Common myeloid progenitor, CD34-positive (primary cell): ENCODE results near the gene OR4Q3. TPM values are rescaled to one million over a fixed set of nuclear protein-coding genes. Genes with fewer than 3 reads are reported as not detected.
"Not testable (repeated sequence)": the region's sequence is repeated elsewhere in the genome, so short reads cannot be mapped to it uniquely, and the experiment has no call there.

Experiments
- CTCF ChIA-PET: fragments of 350-600 bp; sonication (Branson Sonifier 250); formaldehyde crosslinking; loops from one replicate; lab custom pipeline; 2021; ENCODE audit warnings: antibody characterized with exemption; lab: Charles Lee
- POLR2A ChIA-PET: fragments of 350-600 bp; sonication (Branson Sonifier 250); formaldehyde crosslinking; loops from one replicate; lab custom pipeline; 2021; ENCODE audit warnings: antibody characterized with exemption; lab: Charles Lee
- DNase-seq, 3 donors: peaks; one replicate each; pipeline versions ENCODE4 v3.0.0 to v3.0.0-alpha.2; 2013
- H3K27ac ChIP-seq, 2 experiments: 1 replicate in 1 of 2; 2 replicates in 1 of 2; pipeline ENCODE4 v1.7.0; 2013; ENCODE audit warnings: inconsistent platforms in 2 of 2, low read length in 2 of 2, mild to moderate bottlenecking in 2 of 2, low read depth in 1 of 2, moderate library complexity in 1 of 2; ENCODE audit not compliant: severe bottlenecking in 2 of 2, insufficient read depth in 1 of 2, poor library complexity in 1 of 2
- H3K27me3 ChIP-seq, 5 experiments: replicated peaks in 2 of 5; 1 replicate in 3 of 5; 2 replicates in 2 of 5; pipeline versions ENCODE4 v1.6.1 to v1.7.0; 2013; ENCODE audit warnings: low read length in 4 of 5, mild to moderate bottlenecking in 2 of 5, moderate library complexity in 2 of 5, inconsistent platforms in 1 of 5; ENCODE audit not compliant: insufficient read depth in 5 of 5, control insufficient read depth in 4 of 5
- H3K36me3 ChIP-seq, 4 experiments: 1 replicate in 2 of 4; 2 replicates in 2 of 4; pipeline versions ENCODE4 v1.6.1 to v1.7.0; 2013; ENCODE audit warnings: low read length in 3 of 4, control low read depth in 1 of 4, mild to moderate bottlenecking in 1 of 4; ENCODE audit not compliant: control insufficient read depth in 4 of 4, insufficient read depth in 4 of 4
- H3K4me1 ChIP-seq, 4 experiments: 1 replicate in 3 of 4; 2 replicates in 1 of 4; pipeline versions ENCODE4 v1.6.1 to v1.7.1; 2013; ENCODE audit warnings: low read length in 3 of 4, mild to moderate bottlenecking in 3 of 4, control low read depth in 1 of 4, inconsistent platforms in 1 of 4, moderate library complexity in 1 of 4; ENCODE audit not compliant: control insufficient read depth in 4 of 4, insufficient read depth in 4 of 4; ENCODE audit errors: control extremely low read depth in 1 of 4
- H3K4me3 ChIP-seq, 7 experiments: 1 replicate in 4 of 7; 2 replicates in 3 of 7; pipeline versions ENCODE4 v1.5.1 to v1.7.0; 2013; ENCODE audit warnings: mild to moderate bottlenecking in 7 of 7, low read length in 6 of 7, moderate library complexity in 6 of 7, inconsistent platforms in 2 of 7, low read depth in 2 of 7, control low read depth in 1 of 7; ENCODE audit not compliant: insufficient read depth in 4 of 7, control insufficient read depth in 1 of 7; ENCODE audit errors: extremely low read depth in 1 of 7
- H3K9me3 ChIP-seq, 5 experiments: 1 replicate in 4 of 5; 2 replicates in 1 of 5; pipeline versions ENCODE4 v1.6.1 to v1.7.1; 2013; ENCODE audit warnings: low read length in 4 of 5, mild to moderate bottlenecking in 2 of 5, inconsistent platforms in 1 of 5, low read depth in 1 of 5, moderate library complexity in 1 of 5; ENCODE audit not compliant: control insufficient read depth in 4 of 5, insufficient read depth in 2 of 5; ENCODE audit errors: control extremely low read depth in 1 of 5
- WGBS: methylation state at CpG from one replicate; pipeline ENCODE4 v1.1.5; 2013; ENCODE audit not compliant: insufficient coverage; 5-methylcytosine and 5-hydroxymethylcytosine counted together
- polyA plus RNA-seq: library from polyadenylated mRNA; unstranded; fragments of 120-200 nt; gene quantifications from one replicate; pipeline ENCODE4 v1.2.1, GENCODE V29; 2013

The OR4Q3 gene
- polyA plus RNA-seq = not detected

GRCh38 chr14:19743256-19743655 lies at the start of gene OR4Q3:
Gene OR4Q3 (plus strand): TSS chr14:19743571.
- POLR2A ChIA-PET = no interaction called here
- Histone ChIP-seq H3K9me3 (peaks cover 0 to 3% (median 0%) of the 10 kb centered on the region in 5 experiments), H3K27me3 (no peaks in the 10 kb centered on the region), H3K4me3 (no peak within 1 kb of the TSS), H3K27ac (no peak within 1 kb of the TSS), H3K36me3 (no peaks in the 10 kb centered on the region), H3K4me1 (no peaks in the 10 kb centered on the region)
- no CpG with 5 or more reads among the region's 1 CpG for WGBS
- no peak for DNase-seq
- CTCF ChIA-PET = no interaction called here

GRCh38 chr14:19729359-19729758 lies 14.0 kb upstream of the OR4Q3 start:
- Histone ChIP-seq H3K36me3 (no peaks in the 10 kb centered on the region), H3K4me1 (no peaks in the 10 kb centered on the region), H3K4me3 (no peak overlapping the region), H3K27me3 (no peaks in the 10 kb centered on the region), H3K27ac (no peak overlapping the region), H3K9me3 (peaks cover 0 to 10% (median 6%) of the 10 kb centered on the region in 5 experiments)
- CTCF ChIA-PET = no interaction called here
- no peak for DNase-seq
- POLR2A ChIA-PET = no interaction called here

- Histone ChIP-seq H3K36me3 (no peaks in the 10 kb centered on the region), H3K4me3 (no peak overlapping the region), H3K9me3 (peaks cover 0 to 10% (median 6%) of the 10 kb centered on the region in 5 experiments), H3K27ac (no peak overlapping the region), H3K4me1 (no peaks in the 10 kb centered on the region), H3K27me3 (no peaks in the 10 kb centered on the region)
- ChIA-PET POLR2A (no interaction called here), CTCF (no interaction called here)
- 54% methylated on average over 2 of the region's 2 CpGs for WGBS
- DNase-seq = no peak
These were observed 13.6 kb upstream of the OR4Q3 start for GRCh38 chr14:19729763-19730162.

GRCh38 chr14:19733893-19734292 lies 9.5 kb upstream of the OR4Q3 start:
- DNase-seq, POLR2A ChIA-PET, H3K27me3 ChIP-seq, H3K36me3 ChIP-seq, H3K4me3 ChIP-seq, CTCF ChIA-PET, H3K9me3 ChIP-seq, H3K4me1 ChIP-seq, H3K27ac ChIP-seq: not testable (repeated sequence)
- 82% methylated on average over 3 of the region's 3 CpGs for WGBS

DNA sequence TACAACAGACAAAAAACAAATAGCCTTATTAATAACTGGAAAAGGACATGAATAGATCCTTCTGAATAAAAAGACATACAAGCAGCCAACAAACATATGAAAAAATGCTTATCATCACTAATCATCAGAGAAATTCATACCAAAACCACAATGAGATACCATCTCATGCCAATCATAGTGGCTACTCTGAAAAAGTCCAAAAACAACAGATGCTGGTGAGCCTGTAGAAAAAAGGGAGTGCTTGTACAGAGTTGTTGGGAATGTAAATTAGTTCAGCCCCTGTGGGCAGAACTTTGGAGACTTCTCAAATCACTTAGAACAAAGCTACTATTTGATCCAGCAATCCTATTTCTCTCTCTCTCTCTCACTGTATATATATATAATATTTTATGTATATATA lies 8.9 kb downstream of the OR4Q3 start:
- H3K9me3 ChIP-seq, DNase-seq, H3K27me3 ChIP-seq, H3K36me3 ChIP-seq, POLR2A ChIA-PET, H3K4me1 ChIP-seq, H3K4me3 ChIP-seq, H3K27ac ChIP-seq, CTCF ChIA-PET: not testable (repeated sequence)

DNA sequence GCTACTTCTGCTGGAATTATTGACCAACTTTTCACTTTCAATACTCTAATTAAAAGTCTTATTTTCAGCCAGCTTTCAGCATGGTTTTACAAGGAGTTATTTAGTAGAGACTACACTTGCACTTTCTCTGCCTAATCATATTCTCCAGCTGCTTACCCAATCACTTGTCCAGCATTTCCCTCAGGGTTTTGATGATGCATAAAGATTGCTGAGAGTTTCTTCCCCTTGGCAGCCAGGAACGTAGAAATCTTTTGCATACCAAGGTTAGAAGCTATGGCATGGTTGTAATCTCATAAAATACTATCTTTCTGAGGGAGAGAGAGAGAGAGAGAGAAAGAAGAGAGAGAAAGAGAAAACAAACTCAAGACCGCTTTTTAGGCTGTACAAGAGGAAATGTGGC lies 10.8 kb downstream of the OR4Q3 start:
- Histone ChIP-seq H3K9me3 (no peaks in the 10 kb centered on the region), H3K4me3 (no peak overlapping the region), H3K4me1 (no peaks in the 10 kb centered on the region), H3K27me3 (no peaks in the 10 kb centered on the region), H3K36me3 (no peaks in the 10 kb centered on the region), H3K27ac (no peak overlapping the region)
- ChIA-PET CTCF (no interaction called here), POLR2A (no interaction called here)
- DNase-seq = no peak
- WGBS = no CpG with 5 or more reads among the region's 2 CpGs

DNA sequence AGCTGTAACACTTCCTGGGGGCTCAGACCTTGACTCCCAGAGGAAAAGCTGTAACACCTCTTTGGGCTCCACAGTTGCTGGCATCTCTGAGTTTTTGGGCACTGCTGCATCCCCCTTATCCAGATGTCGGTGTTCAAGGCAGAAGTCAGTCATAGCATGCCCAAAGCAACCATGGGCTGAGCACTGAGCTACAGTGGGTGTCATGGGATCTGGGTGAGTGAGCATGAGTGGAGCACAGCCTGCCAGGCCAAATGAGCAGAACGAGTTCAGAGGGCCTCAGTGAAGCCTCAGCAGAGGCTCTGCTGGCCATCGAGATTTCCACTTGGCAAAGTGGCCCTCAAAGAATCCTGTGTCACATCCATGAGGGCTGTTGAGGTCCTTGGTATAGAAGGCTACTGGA lies 28.1 kb downstream of the OR4Q3 start:
- H3K36me3 ChIP-seq, H3K27ac ChIP-seq, H3K27me3 ChIP-seq, POLR2A ChIA-PET, H3K4me3 ChIP-seq, DNase-seq, CTCF ChIA-PET, H3K4me1 ChIP-seq: not testable (repeated sequence)
- 52% methylated on average over 3 of the region's 3 CpGs for WGBS
- peaks cover 0 to 14% (median 10%) of the 10 kb centered on the region in 5 experiments for H3K9me3 ChIP-seq
